ENCODE data around the gene SCYGR1.
A peak's percentile ranks its signal among the peaks of the same experiment; 100 is the strongest.
"Not testable (repeated sequence)": the region's sequence is repeated elsewhere in the genome, so short reads cannot be mapped to it uniquely, and the experiment has no call there.

Gene SCYGR1

GRCh38 chr2:227368574-227368973, 19.2 kb downstream of the SCYGR1 start:
- DNase-seq, result no peak

GRCh38 chr2:227367427-227367795, 20.3 kb downstream of the SCYGR1 start:
- DNase-seq, result no peak

- no peak for DNase-seq
Observed at GRCh38 chr2:227366769-227367426, 20.9 kb downstream of the SCYGR1 start.

GRCh38 chr2:227365833-227366232, 21.9 kb downstream of the SCYGR1 start:
- DNase-seq, result no peak

- DNase-seq, result not testable (repeated sequence)
Observed at GRCh38 chr2:227364585-227365263, 23.0 kb downstream of the SCYGR1 start.

- peak; percentile 25 for DNase-seq
Observed at GRCh38 chr2:227363756-227364155, 24.0 kb downstream of the SCYGR1 start.

GRCh38 chr2:227360351-227360750, 27.4 kb downstream of the SCYGR1 start:
- DNase-seq, result no peak

- DNase-seq, result no peak
Observed at GRCh38 chr2:227351639-227352038, 36.1 kb downstream of the SCYGR1 start.

- no peak for DNase-seq
Observed at GRCh38 chr2:227349989-227350612, 37.6 kb downstream of the SCYGR1 start.

GRCh38 chr2:227348324-227348723, 39.4 kb downstream of the SCYGR1 start:
- no peak for DNase-seq

- no peak for DNase-seq
Observed at GRCh38 chr2:227347117-227347516, 40.6 kb downstream of the SCYGR1 start.

- no peak for DNase-seq
Observed at GRCh38 chr2:227344231-227344630, 43.5 kb downstream of the SCYGR1 start.

GRCh38 chr2:227341553-227341952, 46.2 kb downstream of the SCYGR1 start:
- no peak for DNase-seq

GRCh38 chr2:227340106-227340505, 47.6 kb downstream of the SCYGR1 start:
- no peak for DNase-seq

GRCh38 chr2:227339098-227339599, 48.6 kb downstream of the SCYGR1 start:
- no peak for DNase-seq
